GM12891 (cell line): Measurements from ENCODE around the gene FAF1.

Experiments used
- DNase-seq: peaks from one replicate; pipeline ENCODE4 v3.0.0; 2011; ENCODE audit warnings: low spot score; ENCODE audit not compliant: insufficient read length
- FAIRE-seq: peaks from 2 replicates; lab custom pipeline; 2011; peaks lifted over from hg19 to GRCh38; lab: Jason Lieb, UNC
- PAX5 ChIP-seq: IDR thresholded peaks from 2 replicates; pipeline ENCODE4 v1.6.1; 2011; ENCODE audit warnings: low read length, moderate library complexity, mild to moderate bottlenecking; ENCODE audit not compliant: insufficient read depth, severe bottlenecking
- POLR2A ChIP-seq: IDR thresholded peaks from 2 replicates; pipeline ENCODE4 v1.6.1; 2011; ENCODE audit warnings: low read depth, low read length, control low read depth
- POLR2AphosphoS5 ChIP-seq: IDR thresholded peaks from 2 replicates; pipeline ENCODE4 v1.6.1; 2011; ENCODE audit warnings: low read depth, low read length, control low read depth
- POU2F2 ChIP-seq: IDR thresholded peaks from 2 replicates; pipeline ENCODE4 v1.6.1; 2011; ENCODE audit warnings: low read depth, mild to moderate bottlenecking, control low read depth, low read length, moderate library complexity
- SPI1 ChIP-seq: IDR thresholded peaks from 2 replicates; pipeline ENCODE4 v1.6.1; 2011; ENCODE audit warnings: low read depth, low read length, control low read depth
- TAF1 ChIP-seq: IDR thresholded peaks from 2 replicates; pipeline ENCODE4 v1.6.1; 2011; ENCODE audit warnings: low read depth, low read length, control low read depth

FAF1 gene

DNA sequence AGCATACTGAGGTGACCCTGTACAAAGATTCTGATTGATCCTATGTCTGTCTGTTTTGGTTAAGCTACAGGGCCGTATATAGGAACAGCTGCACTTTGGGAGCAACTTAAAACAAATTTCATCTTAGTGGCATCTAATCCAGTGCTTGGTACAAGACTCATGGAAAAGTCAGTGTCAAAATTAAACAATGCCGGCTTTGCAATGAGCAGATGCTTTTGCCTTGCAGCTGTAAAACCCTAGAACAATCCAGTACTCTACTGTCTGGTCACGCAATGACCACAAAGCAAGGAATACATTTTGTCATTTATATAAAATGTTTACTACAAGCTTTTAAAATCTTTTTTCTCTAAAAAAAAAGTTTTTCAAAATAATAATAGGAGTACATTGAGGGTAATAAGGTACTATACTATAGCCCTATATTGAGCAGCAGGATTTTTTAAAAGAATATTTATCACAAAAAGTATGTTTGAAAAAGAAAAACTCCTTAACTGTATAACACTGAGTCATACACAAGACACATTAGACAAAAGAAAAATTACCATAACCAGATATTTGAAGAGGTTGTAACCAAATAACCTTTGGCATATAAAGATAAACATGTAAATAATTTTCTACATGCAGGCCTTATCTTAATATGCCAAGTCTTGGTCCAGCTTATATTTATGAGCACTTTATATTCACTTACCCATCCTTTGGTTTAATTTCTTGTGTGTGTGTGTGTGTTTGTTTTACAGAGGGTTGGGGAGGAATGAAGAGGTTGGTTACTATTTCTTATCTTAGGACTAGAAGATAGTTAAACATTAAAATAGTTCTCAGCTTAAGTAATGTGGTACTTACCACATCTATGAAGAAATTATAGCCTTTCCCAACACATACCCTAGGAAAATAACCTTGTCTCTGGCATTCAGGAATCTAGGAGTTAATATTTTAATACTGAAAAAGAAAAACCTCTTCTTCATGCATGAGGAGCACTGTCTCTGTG lies 262.3 kb downstream of the FAF1 start:
- DNase-seq: no peak
- FAIRE-seq: no peak
- TF ChIP-seq POLR2AphosphoS5: no peak
- no peak for TF ChIP-seq POLR2A
- no peak for TF ChIP-seq POU2F2
- TF ChIP-seq SPI1: no peak
- no peak for TF ChIP-seq TAF1
- TF ChIP-seq PAX5: no peak

DNA sequence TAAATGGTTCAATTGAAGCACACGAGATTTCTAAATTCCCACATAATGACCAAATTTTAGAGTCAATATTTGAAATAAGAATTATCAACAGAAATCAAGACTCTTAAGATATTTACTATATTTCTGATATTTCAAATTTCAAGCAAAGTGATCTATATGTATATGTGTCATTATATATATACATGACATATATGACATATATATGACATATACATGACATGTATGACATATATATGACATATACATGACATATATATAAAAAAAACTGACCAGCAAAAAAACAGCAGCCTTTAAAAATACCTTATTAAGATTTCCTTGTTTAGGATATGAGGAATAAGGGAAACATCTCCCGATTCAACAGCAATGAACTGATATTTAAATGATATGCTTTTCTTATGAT lies 266.2 kb downstream of the FAF1 start:
- FAIRE-seq (no peak), DNase-seq (no peak)

DNA sequence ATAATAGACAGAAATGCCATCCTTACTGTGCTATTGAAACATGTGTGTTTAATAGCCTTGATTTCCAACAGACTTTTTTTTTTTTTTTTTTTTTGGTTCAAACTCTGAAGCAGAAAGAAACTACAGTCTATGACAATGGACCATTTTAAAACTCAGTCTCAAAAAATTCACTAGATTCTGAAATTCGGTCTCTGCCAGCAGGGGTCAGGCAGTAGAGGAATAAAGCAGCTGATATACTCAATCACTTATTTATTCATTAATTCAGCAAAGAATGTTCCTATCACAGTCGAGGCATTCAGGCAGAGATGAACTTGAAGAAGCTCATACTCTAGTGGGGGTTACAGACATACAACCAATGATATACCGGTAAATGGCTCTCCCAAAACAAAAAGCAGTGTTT lies 275.9 kb downstream of the FAF1 start:
- TF ChIP-seq POU2F2 (no peak), TAF1 (no peak), SPI1 (no peak), POLR2AphosphoS5 (no peak)
- FAIRE-seq (no peak), DNase-seq (no peak)

More for the DNA sequence above, 266.2 kb downstream of the FAF1 start:
- TF ChIP-seq POLR2A (no peak), TAF1 (no peak)

DNA sequence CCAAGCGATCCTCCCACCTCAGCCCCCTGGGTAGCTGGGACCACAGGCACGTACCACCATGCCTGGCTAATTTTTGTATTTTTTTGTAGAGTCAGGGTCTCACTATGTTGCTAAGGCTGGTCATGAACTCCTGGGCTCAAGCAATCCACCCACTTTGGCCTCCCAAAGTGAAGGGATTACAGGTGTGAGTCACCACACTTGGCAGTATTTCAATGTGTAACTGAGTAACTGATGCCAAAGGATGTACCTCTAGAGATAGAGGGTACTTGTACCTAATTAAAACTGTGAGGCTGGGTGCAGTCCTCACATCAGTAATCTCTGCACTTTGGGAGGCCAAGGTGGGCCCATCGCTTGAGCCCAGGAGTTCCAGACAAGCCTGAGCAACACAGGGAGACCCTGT lies 278.1 kb downstream of the FAF1 start:
- DNase-seq (no peak), FAIRE-seq (no peak)
- no peak for TF ChIP-seq PAX5
- TF ChIP-seq POU2F2: no peak
- no peak for TF ChIP-seq POLR2AphosphoS5
- TF ChIP-seq SPI1: no peak
- TF ChIP-seq TAF1: no peak
- no peak for TF ChIP-seq POLR2A

DNA sequence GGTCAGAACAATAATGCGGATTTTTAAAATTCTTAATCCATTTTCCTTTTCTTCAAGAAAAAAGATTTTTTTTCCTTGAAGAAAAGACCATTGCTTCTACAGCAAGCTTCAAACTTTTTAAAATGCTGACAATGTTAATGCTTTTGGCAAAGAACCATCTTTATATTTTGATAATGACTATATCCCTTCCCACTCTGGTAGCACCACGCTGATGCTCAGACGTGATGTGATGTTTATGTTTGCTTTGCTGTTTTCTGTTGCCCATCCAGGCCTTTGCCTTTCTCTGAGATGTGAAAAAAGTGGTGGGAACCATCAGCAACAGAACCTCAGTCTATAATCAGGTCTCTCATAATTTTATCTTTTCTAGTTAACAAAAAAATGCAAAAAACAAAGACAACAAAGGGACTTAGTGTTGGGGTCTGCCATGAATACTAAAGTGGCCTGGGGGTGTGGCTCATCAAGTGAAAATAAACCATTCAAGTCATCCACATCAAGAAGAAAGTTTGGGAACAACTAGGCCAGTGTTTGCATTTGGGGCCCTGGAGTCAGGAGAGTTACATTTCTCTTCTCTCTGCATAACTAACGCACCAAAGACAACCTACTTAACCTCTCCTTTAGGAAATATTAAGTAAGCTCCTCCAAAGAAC lies 292.2 kb downstream of the FAF1 start:
- no peak for FAIRE-seq
- DNase-seq: no peak
- no peak for TF ChIP-seq POLR2A
- no peak for TF ChIP-seq TAF1
- TF ChIP-seq SPI1: no peak
- TF ChIP-seq POU2F2: no peak
- TF ChIP-seq PAX5: no peak
- TF ChIP-seq POLR2AphosphoS5: no peak

DNA sequence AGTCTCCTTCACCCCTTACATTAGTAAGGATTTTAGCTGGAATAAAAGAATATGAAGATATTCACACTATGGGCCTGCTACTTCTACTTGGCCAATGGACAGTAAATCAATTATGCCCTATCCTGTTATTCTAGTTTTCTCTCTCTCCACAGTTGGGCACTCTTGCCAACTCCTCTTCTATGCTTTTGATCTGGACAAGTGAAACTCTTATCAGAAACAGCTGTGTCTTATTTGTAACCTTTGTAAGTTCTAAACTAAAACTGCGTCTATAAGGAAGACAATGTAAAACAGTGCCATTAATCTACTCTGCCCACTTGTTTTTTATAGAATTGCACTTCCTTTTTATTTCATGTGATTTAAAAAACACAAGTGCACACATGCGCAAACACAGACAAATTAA lies 292.8 kb downstream of the FAF1 start:
- no peak for FAIRE-seq
- no peak for DNase-seq
- TF ChIP-seq TAF1 (no peak), SPI1 (no peak), POLR2AphosphoS5 (no peak)

DNA sequence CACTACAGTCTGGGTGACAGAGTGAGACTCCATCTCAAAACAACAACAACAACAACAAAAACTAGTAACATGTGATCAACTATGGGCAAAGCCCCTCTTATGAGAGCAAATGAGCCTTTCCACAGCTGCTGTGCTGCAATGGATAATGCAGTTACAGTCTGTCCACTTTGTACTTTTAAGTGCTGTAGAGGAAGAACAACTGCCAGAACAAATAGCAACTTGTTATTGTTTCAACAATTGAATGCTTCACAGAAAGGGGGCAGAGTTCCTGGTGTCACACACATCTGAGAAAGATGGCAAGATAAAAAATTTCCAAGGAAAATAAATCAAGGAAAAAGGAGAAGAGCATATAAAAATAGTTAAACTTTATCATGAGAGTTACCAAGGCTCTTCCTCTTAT lies 293.2 kb downstream of the FAF1 start:
- TF ChIP-seq POLR2A: no peak
- no peak for TF ChIP-seq TAF1
- TF ChIP-seq SPI1: no peak
- no peak for TF ChIP-seq POU2F2
- no peak for TF ChIP-seq POLR2AphosphoS5
- no peak for TF ChIP-seq PAX5
- DNase-seq (no peak), FAIRE-seq (no peak)

DNA sequence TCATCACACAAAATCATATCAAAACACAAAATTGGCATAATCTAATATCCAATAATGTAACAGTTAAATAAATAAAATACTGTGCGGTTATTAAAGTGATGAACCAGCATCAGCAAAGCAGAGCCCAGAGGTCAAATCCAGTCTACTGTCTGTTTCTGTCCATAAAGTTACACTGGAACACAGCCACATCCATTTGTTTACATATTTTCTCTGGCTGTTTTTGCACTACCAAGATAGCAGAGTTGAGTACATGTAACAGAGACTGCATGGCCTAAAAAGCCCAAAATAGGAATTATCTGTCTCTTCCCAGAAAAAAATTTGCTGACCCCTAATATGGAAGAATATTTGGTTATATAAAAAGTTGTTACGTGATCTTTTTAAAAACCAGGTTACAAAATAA lies 294.7 kb downstream of the FAF1 start:
- FAIRE-seq: no peak
- no peak for TF ChIP-seq TAF1
- no peak for TF ChIP-seq POU2F2
- no peak for TF ChIP-seq PAX5
- TF ChIP-seq POLR2AphosphoS5: no peak
- no peak for TF ChIP-seq POLR2A
- no peak for TF ChIP-seq SPI1
- no peak for DNase-seq

DNA sequence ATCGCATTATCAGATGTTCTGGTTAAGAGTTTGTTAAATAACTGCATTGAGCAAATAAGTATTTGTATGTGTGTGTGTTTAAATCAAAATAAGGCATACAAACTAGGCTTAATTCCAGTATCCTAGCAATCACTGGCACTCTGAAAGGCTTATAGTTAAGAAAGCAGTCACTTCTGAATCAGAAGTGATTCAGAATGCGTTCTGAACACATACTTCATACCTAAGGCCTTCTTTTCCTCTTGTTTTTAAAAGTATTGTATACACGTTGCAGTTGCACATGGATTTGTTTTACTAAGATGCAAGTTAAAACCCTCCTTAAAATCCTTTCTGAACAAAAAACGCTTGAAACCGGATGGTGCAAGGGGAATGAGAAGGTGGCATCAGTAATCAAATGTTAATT lies 298.4 kb downstream of the FAF1 start:
- DNase-seq: no peak
- no peak for FAIRE-seq
- TF ChIP-seq POLR2A (no peak), TAF1 (no peak), SPI1 (no peak), PAX5 (no peak), POLR2AphosphoS5 (no peak), POU2F2 (no peak)

DNA sequence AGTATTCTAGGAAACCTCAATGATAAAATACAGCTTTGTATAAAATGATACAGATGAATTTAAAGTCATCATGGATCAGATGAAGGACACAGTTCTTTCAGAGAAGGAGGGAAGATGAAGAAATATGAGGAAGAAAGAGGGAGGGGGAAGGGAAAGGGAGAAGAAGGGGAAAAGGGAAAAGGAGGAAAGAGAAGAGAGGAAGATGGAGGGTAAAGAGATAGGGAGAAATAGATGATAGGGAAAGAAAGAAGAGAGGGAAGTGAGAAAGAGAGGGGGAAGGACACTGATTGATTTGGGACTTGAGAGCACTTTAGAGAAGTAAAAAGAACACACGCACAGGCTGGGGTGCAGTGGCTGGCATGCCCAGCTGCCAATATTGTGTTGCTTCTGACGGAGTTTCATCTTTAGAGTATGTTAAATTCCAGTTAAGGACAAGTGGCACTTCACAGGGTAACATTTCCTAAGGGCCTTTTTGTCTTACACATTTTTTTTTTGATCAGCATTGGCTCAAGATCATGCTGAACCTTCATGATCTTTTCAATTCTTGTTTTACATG lies 300.9 kb downstream of the FAF1 start:
- FAIRE-seq: no peak
- DNase-seq: no peak
- TF ChIP-seq POLR2AphosphoS5 (no peak), SPI1 (peak; percentile 62; the same call in 1 of the 2 replicates)
